Measurements from ENCODE around the gene RPL31.
A peak's percentile ranks its signal among the peaks of the same experiment; 100 is the strongest.

The RPL31 gene

DNA sequence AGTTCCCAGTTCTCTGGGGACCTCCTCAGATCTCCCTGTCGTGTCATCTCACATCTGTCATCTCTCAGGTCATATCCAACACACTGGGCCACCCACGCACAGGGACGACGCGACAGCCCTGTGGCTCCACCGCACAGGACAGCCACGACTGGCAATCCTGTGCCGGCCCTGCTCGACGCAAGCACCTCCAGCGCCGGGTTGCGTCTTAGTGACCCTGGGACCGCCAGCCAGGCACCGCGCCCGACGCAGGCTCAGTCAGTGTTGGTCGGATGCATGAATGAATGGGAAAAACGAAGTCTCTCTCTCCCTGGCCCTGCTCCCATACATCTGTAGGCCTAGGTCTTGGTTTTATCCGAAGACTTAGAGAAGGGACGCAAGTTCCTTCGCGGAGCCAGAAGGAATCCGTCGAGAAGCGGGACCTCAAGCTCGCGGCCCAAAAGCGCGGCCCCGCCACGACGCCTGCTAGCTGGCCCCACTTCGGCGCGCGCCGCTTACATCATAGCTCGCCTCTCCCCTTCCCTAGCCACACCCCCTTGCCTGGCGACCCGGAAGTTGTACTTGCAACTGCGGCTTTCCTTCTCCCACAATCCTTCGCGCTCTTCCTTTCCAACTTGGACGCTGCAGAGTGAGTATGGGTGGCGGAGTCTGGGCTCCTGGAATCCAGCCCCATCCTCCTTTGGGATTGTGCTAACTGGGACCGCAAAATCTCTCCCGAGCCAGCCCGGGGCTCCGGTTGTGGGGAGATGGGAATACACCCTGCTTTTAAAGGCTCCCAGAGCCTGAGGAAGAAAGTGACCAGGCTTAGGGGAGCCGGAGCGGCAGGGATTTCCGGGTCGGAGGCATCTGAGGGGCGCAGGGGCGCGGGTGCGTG is at the start of gene RPL31:
RPL31 (plus strand) TSS at position 599 of the 871 bp plus-strand sequence. CDS start 413 bp downstream, outside the sequence.
- peak; percentile 90 for DNase-seq (ENCODE audit: low read depth)

DNA sequence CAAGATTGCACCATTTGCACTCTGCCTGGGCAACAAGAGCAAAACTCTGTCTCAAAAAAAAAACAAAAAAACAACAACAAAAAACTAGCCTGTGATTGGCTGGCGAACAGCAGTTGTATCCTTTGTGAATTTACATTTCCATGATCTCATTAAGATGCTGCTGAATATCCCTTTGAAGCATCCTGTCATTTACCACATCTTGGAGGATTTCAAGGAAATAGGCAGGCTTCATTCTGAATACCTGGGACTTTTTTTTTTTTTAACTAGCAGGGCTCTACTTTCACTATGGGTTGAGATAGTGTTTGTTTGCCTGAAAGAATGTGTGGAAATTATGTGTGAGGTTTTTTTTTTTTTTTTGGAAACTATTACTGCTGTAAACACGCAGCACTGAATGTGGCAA is 49.6 kb upstream of the RPL31 start:
- DNase-seq (ENCODE audit: low read depth), result no peak

DNA sequence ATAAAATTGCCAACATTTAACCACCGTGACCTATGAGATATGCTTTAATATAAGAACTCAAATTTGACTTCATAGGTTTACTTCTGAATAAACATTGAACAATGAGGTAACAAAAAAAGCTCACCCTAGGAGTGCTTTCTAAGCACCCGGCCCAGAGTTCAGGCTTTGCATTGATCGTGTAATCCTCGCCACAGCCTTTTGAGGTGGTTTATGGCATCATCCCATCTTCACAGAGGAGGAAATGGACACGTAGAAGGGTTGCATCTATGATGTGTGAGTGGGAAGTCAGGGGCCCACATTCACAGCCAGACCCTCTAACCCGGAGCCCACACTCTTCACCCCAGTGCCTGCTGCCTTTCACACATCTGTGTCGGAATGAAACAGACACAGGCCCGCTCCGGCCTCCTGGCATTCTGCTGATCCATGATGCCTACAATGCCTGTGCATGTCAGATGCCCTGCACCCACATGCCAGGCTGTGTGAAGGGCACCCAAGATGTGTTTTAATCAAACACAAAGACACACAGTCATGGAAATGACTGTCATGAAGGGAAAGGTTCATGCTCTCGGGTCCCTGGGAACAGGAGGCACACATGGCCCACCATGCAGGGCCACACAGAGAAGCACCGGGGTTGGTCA is 48.6 kb upstream of the RPL31 start:
- DNase-seq (ENCODE audit: low read depth), result no peak

DNA sequence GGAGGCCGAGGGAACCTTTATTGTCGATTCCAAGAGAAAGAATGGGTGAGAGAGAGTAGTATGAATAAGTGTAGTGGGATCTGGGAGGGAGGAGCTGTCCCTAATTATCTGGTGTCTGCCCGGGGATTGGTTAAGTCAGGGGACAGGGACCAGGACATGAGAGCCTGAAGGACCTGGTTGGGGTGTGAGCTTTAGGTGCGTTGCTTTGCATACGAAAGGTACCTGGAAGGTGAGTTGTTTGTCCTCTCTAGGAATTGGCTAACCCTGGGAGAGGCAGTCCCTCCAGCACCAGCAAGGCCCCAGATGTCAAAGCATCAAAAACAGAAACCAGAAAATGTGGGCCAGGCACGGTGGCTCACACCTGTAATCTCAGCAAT is 48.1 kb upstream of the RPL31 start:
- no peak for DNase-seq (ENCODE audit: low read depth)

DNA sequence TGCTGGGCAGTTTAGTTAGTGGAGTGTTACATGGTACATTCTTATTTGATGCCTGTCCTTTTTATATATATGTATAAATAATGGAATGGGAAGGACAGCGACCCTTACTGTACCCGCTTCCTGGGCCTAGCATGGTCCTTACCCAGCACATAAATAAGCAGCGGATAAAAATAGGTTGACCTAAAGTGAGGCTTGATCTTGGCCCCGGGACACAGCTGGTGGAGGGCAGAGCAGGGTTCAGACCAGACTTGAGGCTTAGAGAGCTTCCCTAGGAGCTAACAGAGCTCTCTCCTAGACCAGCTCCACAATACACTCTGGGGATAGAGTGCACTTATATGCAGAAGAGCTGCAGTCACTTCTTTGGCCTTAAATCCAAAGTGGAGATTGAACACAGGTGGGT is 46.9 kb upstream of the RPL31 start:
- no peak for DNase-seq (ENCODE audit: low read depth)

DNA sequence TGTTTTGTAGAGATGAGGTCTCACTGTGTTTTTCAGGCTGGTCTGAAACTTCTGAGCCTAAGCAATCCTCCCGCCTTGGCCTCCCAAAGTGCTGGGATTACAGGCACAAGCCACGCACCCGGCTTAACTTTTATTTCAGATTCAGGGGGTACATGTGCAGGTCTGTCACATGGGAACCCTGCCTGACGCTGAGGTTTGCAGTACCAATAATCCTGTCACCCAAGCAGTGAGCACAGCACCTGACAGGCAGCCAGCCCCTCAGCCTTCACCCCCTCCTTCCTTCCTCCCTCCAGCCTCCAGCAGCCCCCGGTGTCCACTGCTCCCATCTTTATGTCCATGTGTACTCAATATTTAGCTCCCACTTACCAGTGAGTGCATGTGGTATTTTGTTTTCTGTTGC is 46.0 kb upstream of the RPL31 start:
- DNase-seq (ENCODE audit: low read depth), result no peak

DNA sequence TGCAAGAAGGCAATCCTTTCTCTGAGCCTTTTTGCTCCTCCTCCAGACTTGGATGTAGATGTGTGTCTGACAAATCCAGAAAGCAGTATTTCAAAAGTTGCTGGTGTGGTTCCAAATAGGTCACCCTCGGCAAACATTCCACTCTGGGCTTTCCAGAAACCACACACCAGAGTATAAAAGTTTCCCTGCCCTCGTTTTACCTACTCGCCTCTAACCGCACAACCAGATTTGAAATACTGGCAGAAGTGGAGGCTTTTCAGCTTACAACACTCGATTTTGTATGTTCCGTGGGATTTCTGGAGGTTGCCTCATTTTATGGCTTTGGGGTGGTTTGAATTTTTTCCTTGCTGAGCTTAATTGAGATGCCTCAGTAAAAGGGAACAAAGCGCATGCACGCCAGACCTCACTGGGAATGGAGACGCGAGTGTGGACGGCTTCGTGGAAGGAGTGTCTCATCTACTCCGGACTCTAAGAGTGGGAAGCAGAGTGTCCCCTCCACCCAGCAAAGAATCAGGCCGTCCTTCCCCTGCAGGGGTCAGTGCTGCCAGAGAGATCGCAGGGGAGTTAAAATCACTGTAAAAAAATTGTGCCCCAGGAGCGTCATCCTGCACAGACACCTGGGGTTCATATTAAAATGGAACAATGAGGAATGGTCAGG is 44.0 kb upstream of the RPL31 start:
- no peak for DNase-seq (ENCODE audit: low read depth)

DNA sequence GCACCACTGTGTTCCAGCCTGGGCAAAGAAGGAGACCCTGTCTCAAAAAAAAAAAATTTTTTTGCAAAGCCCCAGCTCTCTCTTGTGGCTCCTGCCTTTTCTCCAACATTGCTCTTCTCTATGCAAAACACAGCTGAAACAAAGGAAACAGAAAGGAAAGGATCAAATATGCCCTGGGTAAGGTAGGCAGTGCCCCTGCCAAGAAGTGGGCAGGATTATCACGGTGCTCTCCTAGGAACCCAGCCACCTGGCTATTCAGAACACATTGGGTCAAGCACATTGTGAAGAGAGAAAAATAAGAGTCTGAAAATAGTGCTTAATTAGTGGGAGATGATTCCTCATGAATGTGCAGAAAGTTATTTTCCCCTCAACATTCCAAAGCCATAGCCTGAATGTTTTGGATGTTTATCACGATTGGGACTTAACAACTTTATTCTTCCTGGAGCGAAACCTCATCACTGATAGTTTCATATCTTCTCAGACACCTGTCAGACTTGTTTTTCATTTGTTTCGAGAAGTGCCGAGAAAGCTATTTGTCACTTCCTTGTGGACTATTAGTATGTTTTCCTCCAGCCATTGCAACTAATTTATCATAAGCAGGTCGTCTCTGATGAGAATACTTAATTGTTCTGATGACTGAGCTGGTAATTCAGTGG is 42.7 kb upstream of the RPL31 start:
- DNase-seq (ENCODE audit: low read depth), result no peak

DNA sequence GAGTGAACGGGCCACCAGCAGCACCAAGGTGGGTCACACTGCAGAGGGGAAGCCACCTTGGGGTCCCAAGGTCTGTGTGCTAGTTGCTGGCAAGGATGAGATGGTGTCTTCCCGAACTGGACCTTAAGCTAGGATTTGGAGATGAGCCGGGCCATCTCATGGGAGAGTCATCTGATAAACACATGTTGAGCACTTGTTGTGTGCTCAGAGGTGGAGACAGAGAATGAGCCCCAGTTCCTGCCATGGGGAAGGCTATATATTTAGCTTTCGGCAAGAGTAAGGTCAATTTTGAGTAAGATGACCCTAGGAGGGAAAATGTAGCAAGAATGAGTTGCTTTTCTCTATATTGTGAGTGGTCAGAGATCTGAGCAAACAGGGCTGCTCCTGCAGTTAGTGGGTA is 41.4 kb upstream of the RPL31 start:
- no peak for DNase-seq (ENCODE audit: low read depth)

DNA sequence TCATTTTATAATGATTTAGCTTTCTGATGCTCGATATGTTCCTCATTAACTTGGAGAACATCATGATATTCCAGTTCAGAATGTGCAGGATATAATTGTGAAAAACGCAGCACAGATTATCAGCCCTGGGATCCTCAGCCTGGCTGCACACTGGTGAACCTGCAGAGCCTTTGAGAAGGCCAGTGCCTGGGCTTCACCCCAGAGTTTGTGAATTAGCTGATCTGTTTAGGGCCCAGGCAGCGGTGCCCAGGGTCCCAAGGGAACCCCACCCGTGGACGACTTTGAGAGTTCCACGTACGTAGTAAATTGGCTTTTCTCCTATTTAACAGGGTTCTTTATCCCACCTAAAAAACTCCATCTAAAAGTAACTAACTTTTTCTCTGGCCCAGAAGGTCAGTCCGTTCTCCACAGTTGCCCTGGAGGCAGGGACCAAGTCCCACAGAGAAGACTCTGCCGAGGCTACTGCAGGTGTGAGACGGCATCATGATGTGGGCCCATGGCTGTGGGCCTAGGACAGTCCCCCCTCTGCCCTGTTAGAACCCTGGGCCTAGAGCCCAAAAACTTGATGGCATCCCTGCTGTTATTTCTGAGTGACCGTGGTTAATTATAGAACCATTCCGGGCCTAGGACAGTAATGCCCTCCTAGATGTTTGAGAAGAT is 39.6 kb upstream of the RPL31 start:
- DNase-seq (ENCODE audit: low read depth), result no peak

DNA sequence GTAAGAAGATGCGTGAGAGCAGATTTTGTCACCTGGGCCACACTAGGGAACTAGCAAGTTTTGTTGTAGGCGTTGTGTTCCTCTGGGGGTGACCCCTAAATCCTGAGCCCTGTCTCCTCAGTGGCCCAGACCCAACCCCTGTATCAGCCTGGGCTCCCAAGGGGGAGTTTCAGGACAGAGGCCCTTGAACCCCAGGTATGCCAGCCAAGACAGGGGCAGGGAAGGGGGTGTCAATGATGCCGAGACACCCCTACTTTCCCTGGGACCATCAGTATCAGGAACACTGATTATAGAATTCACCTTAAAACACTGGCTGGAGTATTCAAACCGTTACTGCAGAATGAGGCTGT is 39.1 kb upstream of the RPL31 start:
- no peak for DNase-seq (ENCODE audit: low read depth)

DNA sequence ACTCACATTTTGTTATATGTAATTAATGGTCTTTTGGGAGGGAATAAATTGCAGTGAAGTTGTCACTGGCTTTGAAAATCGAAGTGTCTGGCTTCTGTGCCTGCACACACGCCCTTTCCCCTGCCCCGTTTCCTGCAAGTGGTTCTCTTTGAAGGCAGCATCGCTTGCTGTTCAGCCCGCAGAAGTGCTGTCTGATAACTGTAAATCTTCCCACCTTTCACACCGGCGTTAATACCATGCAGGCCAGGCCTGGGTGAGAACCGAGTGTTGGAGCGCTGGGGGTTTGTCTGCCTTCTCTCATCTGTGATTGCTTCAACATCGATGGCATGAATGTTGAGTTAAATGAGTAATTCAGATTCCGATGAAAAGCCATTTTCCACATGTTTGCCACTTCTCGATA is 37.9 kb upstream of the RPL31 start:
- no peak for DNase-seq (ENCODE audit: low read depth)

DNA sequence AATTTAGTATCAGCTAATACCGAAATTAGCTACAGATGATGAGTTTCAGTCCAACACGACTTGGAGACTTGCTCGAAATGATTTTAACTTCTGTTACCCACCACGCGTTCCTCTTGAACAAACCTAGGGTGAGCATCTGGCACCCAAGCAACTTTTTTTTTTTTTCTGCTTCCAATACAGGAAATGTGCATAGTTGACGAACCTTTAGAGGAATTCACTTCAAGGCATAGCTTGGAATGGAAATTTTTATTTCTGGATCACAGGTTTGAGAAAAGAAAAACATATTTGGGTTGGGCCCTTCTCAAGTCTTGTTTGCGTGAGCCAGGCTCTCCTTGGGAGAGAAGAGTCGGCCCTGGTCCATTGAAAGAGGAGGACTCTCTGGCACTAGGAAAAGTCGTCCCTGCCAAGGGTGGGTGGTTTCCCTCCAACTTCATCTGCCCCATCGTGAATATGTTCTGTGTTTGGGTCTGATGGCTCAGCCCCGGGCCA is 37.4 kb upstream of the RPL31 start:
- DNase-seq (ENCODE audit: low read depth), result no peak

DNA sequence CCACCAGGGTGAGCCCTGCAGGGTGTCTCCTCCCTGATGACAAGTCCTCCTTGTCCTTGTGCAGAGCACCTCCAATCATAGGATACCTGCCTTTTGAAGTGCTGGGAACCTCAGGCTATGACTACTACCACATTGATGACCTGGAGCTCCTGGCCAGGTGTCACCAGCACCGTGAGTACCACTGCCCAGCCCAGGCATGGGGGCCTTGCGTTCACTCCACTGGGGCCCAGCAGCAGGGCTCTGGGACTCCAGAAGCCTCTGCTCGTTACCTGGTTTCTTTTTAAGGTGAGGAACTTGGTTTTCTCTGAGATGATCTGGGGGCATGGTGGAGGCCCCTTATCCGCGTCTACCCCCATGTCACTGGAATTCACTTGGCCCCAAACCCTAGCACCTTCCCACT is 36.5 kb upstream of the RPL31 start:
- no peak for DNase-seq (ENCODE audit: low read depth)

DNA sequence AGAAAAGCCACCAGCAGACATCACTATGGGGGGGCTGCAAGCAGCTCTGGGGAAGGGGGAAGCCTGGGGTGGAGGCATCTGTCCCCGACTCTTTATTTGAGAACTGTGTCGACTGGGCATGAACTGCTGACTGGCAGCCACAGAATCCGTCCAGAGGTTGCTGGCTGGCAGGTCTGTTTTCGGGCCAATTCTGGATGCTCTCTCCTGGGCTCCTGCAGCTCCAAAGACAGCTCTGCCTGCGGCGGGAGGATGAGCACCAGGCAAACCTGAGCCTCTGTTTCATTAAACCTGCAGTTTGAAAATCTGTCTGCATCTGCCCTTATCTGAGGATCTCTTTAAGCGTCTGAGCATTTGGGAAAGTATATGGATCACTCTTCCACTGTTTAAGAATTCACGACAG is 34.4 kb upstream of the RPL31 start:
- DNase-seq (ENCODE audit: low read depth), result no peak

DNA sequence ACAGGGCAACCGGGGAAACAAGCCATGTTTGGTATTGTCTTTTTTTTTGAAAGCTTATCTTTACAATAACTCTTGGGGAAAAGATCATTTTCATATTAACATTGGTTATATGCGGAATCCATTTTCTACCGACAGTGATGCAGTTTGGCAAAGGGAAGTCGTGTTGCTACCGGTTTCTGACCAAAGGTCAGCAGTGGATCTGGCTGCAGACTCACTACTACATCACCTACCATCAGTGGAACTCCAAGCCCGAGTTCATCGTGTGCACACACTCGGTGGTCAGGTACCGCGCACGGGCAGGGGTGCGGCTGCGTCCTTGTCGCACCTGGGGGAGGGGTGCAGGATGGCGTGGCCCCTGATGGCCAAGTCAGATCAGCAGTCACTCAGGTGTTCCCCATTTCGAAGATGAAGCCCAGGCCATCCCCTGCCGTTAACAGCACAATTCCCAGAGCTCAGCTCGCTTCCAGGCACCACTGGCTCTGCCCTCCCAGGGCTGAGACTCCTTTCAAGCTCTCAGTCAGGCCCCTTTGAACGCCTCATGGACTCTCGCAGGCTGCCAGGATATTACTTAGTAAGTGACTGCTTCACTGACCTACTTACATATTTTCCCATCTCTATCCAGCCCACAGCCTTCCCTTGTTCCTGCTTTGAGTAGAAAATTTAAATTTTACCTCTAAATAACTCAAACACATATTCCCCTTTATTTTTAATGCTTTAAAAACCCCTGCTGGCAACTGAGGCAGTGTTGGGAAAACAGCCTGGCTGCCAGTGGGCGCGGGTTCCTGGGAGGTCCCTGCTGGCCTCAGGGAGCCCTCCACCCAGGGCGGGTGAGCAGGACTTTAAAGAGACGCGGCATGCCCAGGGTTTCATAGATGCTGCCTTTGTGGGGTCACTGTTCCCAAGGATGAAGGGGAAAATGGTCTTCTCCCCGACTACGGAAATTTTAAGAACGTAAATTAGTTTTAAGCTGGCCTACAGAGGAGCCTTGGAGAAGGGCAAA is 33.6 kb upstream of the RPL31 start:
- no peak for DNase-seq (ENCODE audit: low read depth)

DNA sequence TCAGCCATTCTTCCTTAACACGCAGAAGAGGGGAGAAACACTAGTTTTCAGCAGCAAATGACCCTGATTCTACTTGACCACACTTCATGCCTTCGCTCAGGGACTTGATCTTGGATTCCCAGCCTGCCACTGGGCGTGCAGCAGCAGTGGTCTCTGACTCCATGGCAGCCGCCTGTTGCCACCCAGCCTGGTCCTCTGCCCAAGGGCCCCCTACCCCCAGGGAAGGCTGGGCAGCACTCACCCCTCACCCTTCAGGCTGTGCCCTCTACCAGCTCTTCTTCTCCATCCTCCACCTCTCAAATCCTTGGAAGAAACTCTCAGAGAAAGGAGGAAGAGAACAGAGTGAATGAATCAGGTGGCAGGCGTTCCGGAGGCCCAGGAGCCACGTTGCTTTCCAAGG is 32.1 kb upstream of the RPL31 start:
- DNase-seq (ENCODE audit: low read depth), result no peak

DNA sequence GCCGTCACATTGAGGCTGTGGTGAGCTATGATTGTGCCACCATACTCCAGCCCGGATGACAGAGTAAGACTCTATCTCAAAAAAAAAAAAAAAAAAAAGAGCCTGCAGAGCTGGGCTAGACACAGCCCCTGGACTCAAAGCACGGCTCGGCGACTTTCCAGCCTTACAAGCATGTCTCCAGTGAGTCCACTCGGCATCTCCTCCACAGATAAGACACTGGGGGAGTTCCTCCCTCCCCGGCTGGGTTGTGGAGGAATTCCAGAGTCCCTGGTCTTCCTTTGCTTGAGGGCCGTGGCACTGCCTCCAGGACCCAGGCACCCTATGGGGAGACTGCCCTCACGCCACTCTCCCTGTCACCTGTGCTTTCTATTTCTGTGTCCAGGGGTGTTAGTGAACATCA is 30.9 kb upstream of the RPL31 start:
- no peak for DNase-seq (ENCODE audit: low read depth)

DNA sequence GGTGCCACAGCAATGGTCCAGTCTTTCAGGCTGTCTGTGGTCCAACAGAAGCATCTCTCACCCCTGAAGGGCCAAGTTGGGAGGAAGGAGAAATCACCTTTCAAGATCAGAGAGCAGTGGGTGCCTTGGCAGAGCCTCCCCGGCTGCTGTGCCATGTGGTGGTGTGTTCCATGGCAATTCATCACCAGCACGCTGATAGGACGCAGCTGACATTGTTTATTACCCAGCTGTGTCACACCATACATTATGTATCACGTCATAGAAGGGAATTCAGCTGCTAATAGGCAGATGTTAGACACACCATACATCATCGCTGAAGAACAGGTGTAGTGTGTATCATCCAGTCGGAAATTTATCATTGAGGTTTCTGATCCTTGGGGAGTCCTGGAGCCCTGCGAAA is 29.6 kb upstream of the RPL31 start:
- no peak for DNase-seq (ENCODE audit: low read depth)

DNA sequence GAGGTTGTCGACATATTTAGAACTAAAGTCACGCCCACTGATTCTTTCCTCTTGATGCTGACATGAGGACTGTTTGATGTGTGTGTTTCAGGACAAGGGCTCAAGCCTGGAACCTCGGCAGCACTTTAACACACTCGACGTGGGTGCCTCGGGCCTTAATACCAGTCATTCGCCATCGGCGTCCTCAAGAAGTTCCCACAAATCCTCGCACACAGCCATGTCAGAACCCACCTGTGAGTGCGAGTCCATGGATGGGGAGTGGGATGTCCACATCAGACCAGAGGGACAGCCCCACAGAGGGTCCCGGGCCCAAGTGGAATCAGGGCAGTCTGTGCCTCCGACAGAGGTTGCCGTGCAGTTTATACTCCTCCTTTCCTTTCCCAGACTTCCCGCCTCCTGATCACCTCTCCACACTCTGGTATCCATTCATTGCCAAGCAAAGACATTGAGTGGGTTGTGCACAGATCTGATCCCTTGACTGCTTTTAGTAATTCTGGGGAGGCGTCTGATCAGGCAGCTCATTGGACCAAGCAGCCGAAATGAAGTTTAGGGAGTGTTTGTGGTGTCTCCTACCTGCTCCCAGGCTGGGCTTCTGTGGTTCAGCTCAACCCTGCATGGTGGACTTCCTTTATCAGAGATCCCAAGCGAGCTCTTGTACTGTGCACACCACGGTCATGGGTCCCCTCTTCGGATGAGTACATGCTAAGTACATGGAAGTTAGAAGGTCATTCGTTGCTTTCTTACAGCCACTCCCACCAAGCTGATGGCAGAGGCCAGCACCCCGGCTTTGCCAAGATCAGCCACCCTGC is 27.2 kb upstream of the RPL31 start:
- DNase-seq (ENCODE audit: low read depth), result no peak

All from stimulated activated CD8-positive, alpha-beta memory T cell treated with anti-CD3 and anti-CD28 coated beads, Interleukin-7, amount 100 ng/mL, for 24 hours (primary cell).